ENCODE data around the gene CLBA1. TPM values are rescaled to one million over a fixed set of nuclear protein-coding genes. Genes with fewer than 3 reads are reported as not detected.

The CLBA1 gene
- total and polyA plus RNA-seq, 4 experiments from 2014 or later: 1.2 to 1.6 (median 1.3) TPM

- POLR2A ChIA-PET (ENCODE audit: partially characterized antibody): interaction anchor here (1.0 kb wide), 1 partner anchor 40 kb away, joined by 4 read pairs; the partner anchor contains the start of gene CDCA4
- peaks cover 0 to 2% (median 0%) of the 10 kb centered on the region in 8 donors for H3K9me3 Mint-ChIP-seq
- H3K4me3 Mint-ChIP-seq: no peak overlapping the region
- H3K9me3 ChIP-seq (ENCODE audit: control insufficient read depth in 1 of 2, low read length in 2 of 2): no peaks in the 10 kb centered on the region
- H3K4me3 ChIP-seq (ENCODE audit: low read length in 2 of 2): no peak overlapping the region
- peaks cover 13% of the 10 kb centered on the region for H3K27me3 ChIP-seq (ENCODE audit: insufficient read depth, low read length)
- CTCF ChIA-PET (ENCODE audit: partially characterized antibody): interaction anchor here (2.4 kb wide), 1 partner anchor 64 kb away, joined by 15 read pairs; no protein-coding TSS in a partner anchor
- H3K36me3 Mint-ChIP-seq: no peaks in the 10 kb centered on the region
- H3K27me3 Mint-ChIP-seq: peaks cover 8 to 16% of the 10 kb centered on the region in 2 donors
- no peak overlapping the region for H3K27ac Mint-ChIP-seq
- H3K27ac ChIP-seq (ENCODE audit: low read depth, low read length): no peak overlapping the region
- peak in 1 of 5 donors; percentile 33 for DNase-seq
- intact Hi-C loops (cut with micrococcal nuclease): no loop called here
- H3K36me3 ChIP-seq (ENCODE audit: insufficient read depth, low read length): no peaks in the 10 kb centered on the region
- peaks cover 17% of the 10 kb centered on the region for H3K4me1 ChIP-seq (ENCODE audit: insufficient read depth, low read length)
- peaks cover 5 to 26% (median 13%) of the 10 kb centered on the region in 4 donors for H3K4me1 Mint-ChIP-seq
These were observed 4.7 kb upstream of the CLBA1 start for GRCh38 chr14:104980611-104981531.

GRCh38 chr14:104981699-104982541, 3.7 kb upstream of the CLBA1 start:
- H3K4me3 ChIP-seq (ENCODE audit: low read length in 2 of 2): no peak overlapping the region
- DNase-seq: peak in 1 of 5 donors; percentile 35
- Mint-ChIP-seq H3K4me1 (peaks cover 3 to 19% (median 11%) of the 10 kb centered on the region in 4 donors), H3K36me3 (no peaks in the 10 kb centered on the region), H3K27ac (peak overlapping the region in 2 of 7 donors; percentile 32 to 48), H3K4me3 (no peak overlapping the region), H3K27me3 (peaks cover 5 to 11% of the 10 kb centered on the region in 2 donors), H3K9me3 (peaks cover 0 to 2% (median 0%) of the 10 kb centered on the region in 8 donors)
- H3K36me3 ChIP-seq (ENCODE audit: insufficient read depth, low read length): no peaks in the 10 kb centered on the region
- CTCF ChIA-PET (ENCODE audit: partially characterized antibody): interaction anchor here (2.4 kb wide), 1 partner anchor 63 kb away, joined by 15 read pairs; no protein-coding TSS in a partner anchor
- peaks cover 20% of the 10 kb centered on the region for H3K4me1 ChIP-seq (ENCODE audit: insufficient read depth, low read length)
- intact Hi-C loops (cut with micrococcal nuclease): no loop called here
- peaks cover 8% of the 10 kb centered on the region for H3K27me3 ChIP-seq (ENCODE audit: insufficient read depth, low read length)
- POLR2A ChIA-PET (ENCODE audit: partially characterized antibody): interaction anchor here (1.0 kb wide), 1 partner anchor 39 kb away, joined by 4 read pairs; the partner anchor contains the start of gene CDCA4
- H3K9me3 ChIP-seq (ENCODE audit: control insufficient read depth in 1 of 2, low read length in 2 of 2): no peaks in the 10 kb centered on the region
- no peak overlapping the region for H3K27ac ChIP-seq (ENCODE audit: low read depth, low read length)

GRCh38 chr14:104982548-104983230, 2.9 kb upstream of the CLBA1 start:
- Histone ChIP-seq H3K4me1 (ENCODE audit: insufficient read depth, low read length) (peaks cover 15% of the 10 kb centered on the region), H3K27ac (ENCODE audit: low read depth, low read length) (no peak overlapping the region), H3K36me3 (ENCODE audit: insufficient read depth, low read length) (no peaks in the 10 kb centered on the region), H3K9me3 (ENCODE audit: control insufficient read depth in 1 of 2, low read length in 2 of 2) (no peaks in the 10 kb centered on the region), H3K4me3 (ENCODE audit: low read length in 2 of 2) (no peak overlapping the region), H3K27me3 (ENCODE audit: insufficient read depth, low read length) (peaks cover under 1% of the 10 kb centered on the region)
- intact Hi-C loops (cut with micrococcal nuclease): no loop called here
- peak in 1 of 5 donors; percentile 17 for DNase-seq
- ChIA-PET CTCF (ENCODE audit: partially characterized antibody) (interaction anchor here (2.4 kb wide), 1 partner anchor 62 kb away, joined by 15 read pairs; no protein-coding TSS in a partner anchor), POLR2A (ENCODE audit: partially characterized antibody) (no interaction called here)
- Mint-ChIP-seq H3K4me3 (no peak overlapping the region), H3K4me1 (peaks cover 1 to 17% (median 8%) of the 10 kb centered on the region in 4 donors), H3K36me3 (no peaks in the 10 kb centered on the region), H3K9me3 (peaks cover 0 to 3% (median 0%) of the 10 kb centered on the region in 8 donors), H3K27ac (peak overlapping the region in 2 of 7 donors; percentile 48 to 73), H3K27me3 (peaks cover 6 to 12% of the 10 kb centered on the region in 2 donors)

GRCh38 chr14:104983231-104983721, 2.3 kb upstream of the CLBA1 start:
- H3K4me3 Mint-ChIP-seq: peak overlapping the region in 1 of 8 donors; percentile 33
- H3K27ac Mint-ChIP-seq: peak overlapping the region; percentile 65 to 89 (median 74)
- H3K36me3 Mint-ChIP-seq: no peaks in the 10 kb centered on the region
- ChIA-PET POLR2A (ENCODE audit: partially characterized antibody) (interaction anchor here (1.0 to 3.0 kb wide), 3 partner anchors 37 to 182 kb away, joined by 3 to 32 read pairs (median 26); partner anchors contain the start of genes CDCA4 and ZBTB42), CTCF (ENCODE audit: partially characterized antibody) (interaction anchor here (2.4 to 2.9 kb wide), 3 partner anchors 37 to 62 kb away, joined by 13 to 27 read pairs (median 15); partner anchors contain the start of gene CDCA4)
- no peaks in the 10 kb centered on the region for H3K36me3 ChIP-seq (ENCODE audit: insufficient read depth, low read length)
- H3K27me3 Mint-ChIP-seq: peaks cover 4 to 11% of the 10 kb centered on the region in 2 donors
- intact Hi-C loops (cut with micrococcal nuclease): no loop called here
- peaks cover 12% of the 10 kb centered on the region for H3K4me1 ChIP-seq (ENCODE audit: insufficient read depth, low read length)
- H3K4me1 Mint-ChIP-seq: peaks cover 0 to 15% (median 6%) of the 10 kb centered on the region in 4 donors
- peak in 1 of 5 donors; percentile 12 for DNase-seq
- no peak overlapping the region for H3K4me3 ChIP-seq (ENCODE audit: low read length in 2 of 2)
- H3K27me3 ChIP-seq (ENCODE audit: insufficient read depth, low read length): no peaks in the 10 kb centered on the region
- H3K9me3 Mint-ChIP-seq: peaks cover 0 to 3% (median 0%) of the 10 kb centered on the region in 8 donors
- H3K9me3 ChIP-seq (ENCODE audit: control insufficient read depth in 1 of 2, low read length in 2 of 2): no peaks in the 10 kb centered on the region
- no peak overlapping the region for H3K27ac ChIP-seq (ENCODE audit: low read depth, low read length)

- CTCF ChIA-PET (ENCODE audit: partially characterized antibody): interaction anchor here (0.9 to 2.9 kb wide), 5 partner anchors 9 to 81 kb away, joined by 3 to 27 read pairs (median 4); partner anchors contain the start of genes CDCA4 and GPR132
- intact Hi-C loops (cut with micrococcal nuclease): no loop called here
- peaks cover 2 to 8% of the 10 kb centered on the region in 2 donors for H3K27me3 Mint-ChIP-seq
- peaks cover 0 to 12% (median 6%) of the 10 kb centered on the region in 4 donors for H3K4me1 Mint-ChIP-seq
- H3K36me3 ChIP-seq (ENCODE audit: insufficient read depth, low read length): no peaks in the 10 kb centered on the region
- DNase-seq: peak in 1 of 5 donors; percentile 24
- POLR2A ChIA-PET (ENCODE audit: partially characterized antibody): interaction anchor here (0.9 to 3.0 kb wide), 6 partner anchors 15 to 183 kb away, joined by 3 to 32 read pairs (median 12); partner anchors contain the start of genes CDCA4, GPR132 and ZBTB42
- H3K36me3 Mint-ChIP-seq: no peaks in the 10 kb centered on the region
- H3K4me3 Mint-ChIP-seq: peak overlapping the region; percentile 59 to 80 (median 74)
- H3K27ac ChIP-seq (ENCODE audit: low read depth, low read length): no peak overlapping the region
- no peak overlapping the region for H3K4me3 ChIP-seq (ENCODE audit: low read length in 2 of 2)
- H3K9me3 Mint-ChIP-seq: peaks cover 0 to 1% (median 0%) of the 10 kb centered on the region in 8 donors
- H3K4me1 ChIP-seq (ENCODE audit: insufficient read depth, low read length): peaks cover 8% of the 10 kb centered on the region
- no peaks in the 10 kb centered on the region for H3K9me3 ChIP-seq (ENCODE audit: control insufficient read depth in 1 of 2, low read length in 2 of 2)
- H3K27me3 ChIP-seq (ENCODE audit: insufficient read depth, low read length): no peaks in the 10 kb centered on the region
- H3K27ac Mint-ChIP-seq: peak overlapping the region; percentile 69 to 92 (median 88)
These were observed 1.3 kb upstream of the CLBA1 start for GRCh38 chr14:104984056-104984894.

Data from CD4-positive, alpha-beta memory T cell (primary cell).